ENCODE results near the gene TMEM88. TPM values are rescaled to one million over a fixed set of nuclear protein-coding genes. Genes with fewer than 3 reads are reported as not detected.

TMEM88 gene
- total and polyA plus RNA-seq, 2 of the 8 experiments (the other 6 are each of a cell fraction or from before 2014, with no cell fraction given) = 0.69 to 8.8 TPM

DNA sequence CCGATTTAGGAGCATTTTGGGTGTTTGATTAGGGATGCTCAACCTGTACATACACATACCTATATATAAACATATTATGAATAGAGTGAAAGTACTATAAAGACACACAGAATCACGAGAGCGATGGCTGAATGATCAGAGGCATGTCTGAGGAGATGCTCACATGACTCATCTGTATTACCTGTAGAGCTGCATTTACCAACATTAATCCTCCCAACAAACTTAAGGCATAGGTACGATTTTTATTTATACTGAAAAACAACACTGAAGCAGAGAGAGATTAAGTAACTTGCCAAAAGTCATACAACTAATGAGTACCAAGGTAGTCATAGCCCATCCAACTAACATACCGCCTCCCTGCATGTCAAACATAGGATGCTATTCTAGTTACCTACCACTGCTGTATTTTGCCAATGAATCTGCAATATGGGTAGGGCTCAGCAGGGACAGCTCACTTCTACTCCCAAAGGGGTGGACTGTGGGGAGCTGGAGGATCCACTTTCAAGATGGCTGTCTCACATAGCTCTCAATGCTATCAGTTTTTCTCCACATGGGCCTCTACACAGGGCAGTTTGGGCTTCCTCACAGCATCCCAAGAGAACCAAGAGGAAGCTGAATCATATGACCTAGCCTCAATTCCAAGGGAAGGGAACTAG, 10.3 kb downstream of the TMEM88 start:
- H4K91ac ChIP-seq (replicated peaks; ENCODE audit: insufficient read length, low read length) = no peak overlapping the region
- no peaks in the 10 kb centered on the region for H3K9me3 ChIP-seq (ENCODE audit: insufficient read depth in 2 of 2, low read depth in 1 of 2, low read length in 1 of 2)
- no peak overlapping the region for H2BK15ac ChIP-seq (ENCODE audit: low read length)
- no peak for DNase-seq (ENCODE audit: low read depth in 1 of 2, low spot score in 2 of 2)
- no peaks in the 10 kb centered on the region; a peak in 1 of 7 replicates for H3K4me1 ChIP-seq (replicated peaks in 1 of 4; ENCODE audit: control insufficient read depth in 3 of 4, insufficient read depth in 4 of 4, low read length in 3 of 4)
- H3K27me3 ChIP-seq (replicated peaks in 1 of 4; ENCODE audit: control insufficient read depth in 3 of 4, extremely low read depth in 1 of 4, insufficient read depth in 3 of 4, low read length in 3 of 4) = no peaks in the 10 kb centered on the region
- no peak overlapping the region for H3K56ac ChIP-seq (replicated peaks; ENCODE audit: insufficient read length, low read depth, low read length)
- no peak overlapping the region for H3K9ac ChIP-seq (replicated peaks in 1 of 4; ENCODE audit: extremely low read depth in 1 of 4, low read depth in 3 of 4, low read length in 3 of 4)
- CTCF ChIA-PET (ENCODE audit: partially characterized antibody) = interaction anchor here (0.6 to 5.5 kb wide), 17 partner anchors 14 to 228 kb away, joined by 3 to 26 read pairs (median 3); no protein-coding TSS in a partner anchor
- H3K4me2 ChIP-seq (ENCODE audit: insufficient read depth in 1 of 2, low read depth in 2 of 2, low read length in 2 of 2) = no peak overlapping the region
- H3K27ac ChIP-seq (ENCODE audit: low read depth, low read length) = no peak overlapping the region
- POLR2A ChIA-PET (ENCODE audit: partially characterized antibody) = interaction anchor here (0.8 to 2.7 kb wide), 2 partner anchors 8 to 10 kb away, joined by 3 to 8 read pairs; partner anchors contain the start of gene NAA38
- no peak overlapping the region for H2AFZ ChIP-seq (ENCODE audit: low read length)
- WGBS, 2 experiments (ENCODE audit: extremely low coverage in 1 of 2, insufficient coverage in 1 of 2, insufficient read length in 1 of 2, insufficient replicate concordance in 2 of 2, low coverage in 1 of 2, low lambda C conversion rate in 2 of 2, missing lambda C conversion rate in 1 of 2) = 93% methylated on average over 5 of the region's 5 CpGs; no CpG with 5 or more reads in 1 of the 2 experiments
- H2AK5ac ChIP-seq (ENCODE audit: low read depth, low read length) = no peak overlapping the region
- no peaks in the 10 kb centered on the region for H4K20me1 ChIP-seq (replicated peaks in 1 of 2; ENCODE audit: control insufficient read depth in 1 of 2, insufficient read depth in 2 of 2, low read length in 2 of 2)
- no peak for TF ChIP-seq KDM4A (IDR thresholded peaks at IDR 0.05; ENCODE audit: low read depth, low read length, severe bottlenecking)
- TF ChIP-seq EGR1 (IDR thresholded peaks at IDR 0.05; ENCODE audit: borderline replicate concordance, low read depth, low read length) = no peak
- TF ChIP-seq CBX5 (IDR thresholded peaks at IDR 0.05; ENCODE audit: low read depth, low read length) = no peak
- no peak for TF ChIP-seq POLR2A (IDR thresholded peaks at IDR 0.05; ENCODE audit: control extremely low read depth in 1 of 2, low read depth in 2 of 2, low read length in 2 of 2)
- TF ChIP-seq CHD1 (IDR thresholded peaks at IDR 0.05; ENCODE audit: low read depth, low read length) = no peak
- no peak for TF ChIP-seq RAD21 (IDR thresholded peaks at IDR 0.05 in 1 of 2, conservative IDR thresholded peaks at IDR 0.05 in 1 of 2; ENCODE audit: low read depth in 2 of 2, low read length in 2 of 2)
- H3K79me1 ChIP-seq (ENCODE audit: low read depth, low read length) = no peaks in the 10 kb centered on the region
- no peak overlapping the region for H3K4ac ChIP-seq (replicated peaks; ENCODE audit: insufficient read length, low read depth, low read length)
- no peak overlapping the region for H2BK12ac ChIP-seq (ENCODE audit: low read depth, low read length)
- no peak overlapping the region for H3K4me3 ChIP-seq (ENCODE audit: extremely low read depth in 1 of 4, insufficient read depth in 2 of 4, low read depth in 3 of 4, low read length in 4 of 4)
- no peak overlapping the region for H2BK20ac ChIP-seq (ENCODE audit: low read length)
- H3K23me2 ChIP-seq (ENCODE audit: low read depth, low read length) = no peaks in the 10 kb centered on the region
- H3K23ac ChIP-seq (ENCODE audit: insufficient read length) = no peak overlapping the region
- no peak overlapping the region for H4K8ac ChIP-seq (ENCODE audit: extremely low read depth, insufficient read depth, low read length)
- no peak overlapping the region for H3K14ac ChIP-seq (ENCODE audit: insufficient read length)
- FAIRE-seq = no peak
- no peaks in the 10 kb centered on the region for H3K79me2 ChIP-seq (ENCODE audit: control insufficient read depth in 1 of 2, insufficient read depth in 2 of 2, low read length in 2 of 2)
- H2BK120ac ChIP-seq (replicated peaks; ENCODE audit: low read depth, low read length) = no peak overlapping the region
- no peak overlapping the region for H4K5ac ChIP-seq (ENCODE audit: insufficient read length, low read depth, low read length)
- no peaks in the 10 kb centered on the region; a peak in 1 of 8 replicates for H3K36me3 ChIP-seq (ENCODE audit: control insufficient read depth in 2 of 4, insufficient read depth in 4 of 4, low read length in 3 of 4)
- H3K18ac ChIP-seq (ENCODE audit: extremely low read depth, low read length) = no peak overlapping the region
- no peak overlapping the region for H2BK5ac ChIP-seq (ENCODE audit: low read depth, low read length)
